Fibroblast of skin of left quadriceps (primary cell): ENCODE results near the gene PIEZO2.
A peak's percentile ranks its signal among the peaks of the same experiment; 100 is the strongest.

Source experiments
- DNase-seq, 2 experiments: peaks; one replicate each; pipeline ENCODE4 v3.0.0-alpha.2; 2013; ENCODE audit warnings: low read depth in 2 of 2

The PIEZO2 gene

DNA sequence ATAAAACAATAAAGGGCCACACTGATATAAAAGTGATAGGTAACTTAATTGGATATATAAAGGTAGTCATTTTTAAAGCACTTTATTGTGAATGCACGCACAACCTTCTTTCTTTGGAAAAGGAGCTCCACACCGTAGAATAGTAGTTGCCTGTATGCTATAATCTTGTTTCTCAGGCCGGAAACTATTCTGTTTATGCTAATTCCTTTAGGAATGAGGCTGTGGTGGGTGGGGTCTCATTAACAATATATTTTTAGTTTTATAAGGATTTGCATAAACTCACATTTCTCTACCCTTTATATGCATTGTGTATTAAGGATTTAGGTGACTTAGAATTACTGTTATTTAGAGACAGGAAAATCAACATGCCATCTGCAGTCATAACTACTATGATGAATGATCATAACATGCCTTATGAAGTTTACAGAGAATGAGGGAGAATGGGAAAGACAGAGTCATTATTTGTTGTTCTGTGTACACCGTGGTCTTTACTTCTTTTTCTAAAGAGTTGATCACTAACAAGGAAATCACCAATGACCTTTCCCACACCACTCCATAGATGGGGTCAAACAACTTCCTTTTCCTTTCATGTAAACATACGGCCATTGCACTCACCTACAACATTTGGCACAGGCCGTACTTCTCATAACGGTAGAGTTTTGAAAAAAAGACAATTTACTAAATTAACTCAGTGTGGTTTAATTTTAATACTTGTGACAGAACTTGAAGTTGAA is 84.5 kb downstream of the PIEZO2 start:
- no peak for DNase-seq

GRCh38 chr18:11064106-11064505 is 85.3 kb downstream of the PIEZO2 start:
- DNase-seq: no peak

DNA sequence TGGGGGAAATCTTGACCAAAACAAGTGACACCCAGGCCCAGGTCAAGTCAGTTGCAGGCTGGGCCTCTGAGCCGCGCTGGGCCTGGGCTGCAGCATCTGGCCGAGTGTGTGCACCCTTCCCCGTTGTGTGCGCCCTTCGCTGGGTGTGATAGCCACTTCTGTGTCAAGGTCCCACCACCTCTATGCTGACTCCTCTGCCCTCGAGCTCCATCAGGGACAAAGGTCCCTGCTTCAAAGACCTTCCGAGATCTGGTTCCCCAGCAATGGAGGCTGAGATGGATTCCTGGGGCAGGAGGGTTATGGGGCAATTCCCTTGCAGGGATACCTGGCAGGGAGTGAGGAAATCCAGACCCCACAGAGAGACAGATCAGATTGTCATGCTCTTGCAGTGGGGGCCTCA is 93.6 kb downstream of the PIEZO2 start:
- DNase-seq: no peak

- no peak for DNase-seq
Observed at GRCh38 chr18:11054497-11054896, 94.9 kb downstream of the PIEZO2 start.

- no peak for DNase-seq
Observed at GRCh38 chr18:11053293-11053692, 96.1 kb downstream of the PIEZO2 start.

DNA sequence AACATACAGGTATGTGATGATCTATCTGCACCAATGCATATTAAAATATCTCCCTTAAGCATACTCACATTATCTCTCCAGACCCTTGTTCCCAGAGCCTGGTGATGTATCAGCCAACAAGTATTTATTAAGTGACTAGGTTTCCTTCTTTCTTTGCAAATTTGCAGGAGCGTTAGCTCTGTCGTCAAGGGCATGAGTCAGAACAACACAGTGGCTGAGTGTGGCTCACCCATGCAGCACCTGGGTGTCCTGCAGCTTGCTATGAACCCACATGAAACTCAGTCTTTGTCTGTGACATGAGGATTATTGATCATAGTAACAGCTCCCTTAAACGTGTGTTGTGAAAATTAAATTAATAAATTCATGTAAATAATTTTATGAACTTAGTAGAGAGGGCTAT is 96.6 kb downstream of the PIEZO2 start:
- no peak for DNase-seq

DNA sequence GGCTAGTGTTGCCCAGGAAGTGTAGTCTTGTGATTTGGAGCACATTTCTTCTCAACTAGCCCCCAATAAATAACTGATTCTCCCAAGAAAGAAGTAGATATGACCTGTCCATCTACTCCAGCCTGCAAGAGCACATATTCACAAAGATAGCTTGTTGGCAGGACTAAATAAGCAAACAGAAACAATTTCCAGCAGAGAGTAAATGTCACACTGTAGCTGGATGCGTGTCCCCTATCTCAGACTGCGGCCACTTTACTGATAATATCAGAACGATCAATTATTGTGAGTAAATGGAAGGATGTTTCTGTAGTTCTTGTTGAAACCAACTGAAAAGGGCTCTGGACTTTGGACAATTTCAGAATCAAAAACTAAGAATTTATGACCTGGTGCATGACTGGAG is 97.9 kb downstream of the PIEZO2 start:
- no peak for DNase-seq

- DNase-seq: no peak
Observed at GRCh38 chr18:11050966-11051365, 98.4 kb downstream of the PIEZO2 start.

GRCh38 chr18:11047817-11048216 is 101.6 kb downstream of the PIEZO2 start:
- no peak for DNase-seq

DNA sequence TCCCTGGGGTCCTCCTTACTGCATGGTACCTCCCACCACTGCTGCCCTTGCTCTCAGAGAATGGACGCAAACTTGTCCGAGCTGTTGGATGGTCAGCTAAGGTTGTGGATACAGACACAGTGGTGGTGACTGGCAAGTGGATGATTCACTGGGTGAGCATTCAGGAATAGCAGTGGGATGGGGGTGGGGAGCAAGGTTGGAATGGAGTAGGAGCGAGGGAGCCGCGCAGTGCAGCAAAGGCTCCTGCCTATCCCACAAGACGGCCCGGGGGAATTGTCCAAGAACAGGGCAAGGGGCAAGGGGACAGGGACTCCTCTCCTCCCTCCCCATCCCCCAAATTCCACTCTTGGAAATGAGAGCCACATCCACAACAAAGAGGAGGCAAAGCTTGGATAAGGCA is 102.2 kb downstream of the PIEZO2 start:
- DNase-seq: no peak

DNA sequence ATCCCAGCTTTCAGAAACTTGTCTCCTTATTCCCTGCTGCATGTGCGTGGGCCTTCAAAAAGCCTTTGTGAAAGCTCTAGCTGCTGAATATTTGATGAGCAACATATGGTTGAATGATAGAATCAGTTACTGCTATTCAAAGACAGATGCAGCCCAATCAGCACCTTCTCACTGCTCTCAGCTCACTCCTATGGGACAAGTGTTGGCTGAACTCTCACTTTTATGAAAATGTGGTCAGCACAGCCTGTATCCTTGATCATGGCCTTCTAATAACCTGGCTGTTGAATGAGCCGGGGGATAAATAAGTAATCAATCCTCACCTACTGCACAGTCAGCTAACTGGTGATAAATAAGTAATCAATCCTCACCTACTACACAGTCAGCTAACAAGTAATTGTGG is 103.2 kb downstream of the PIEZO2 start:
- no peak for DNase-seq

DNA sequence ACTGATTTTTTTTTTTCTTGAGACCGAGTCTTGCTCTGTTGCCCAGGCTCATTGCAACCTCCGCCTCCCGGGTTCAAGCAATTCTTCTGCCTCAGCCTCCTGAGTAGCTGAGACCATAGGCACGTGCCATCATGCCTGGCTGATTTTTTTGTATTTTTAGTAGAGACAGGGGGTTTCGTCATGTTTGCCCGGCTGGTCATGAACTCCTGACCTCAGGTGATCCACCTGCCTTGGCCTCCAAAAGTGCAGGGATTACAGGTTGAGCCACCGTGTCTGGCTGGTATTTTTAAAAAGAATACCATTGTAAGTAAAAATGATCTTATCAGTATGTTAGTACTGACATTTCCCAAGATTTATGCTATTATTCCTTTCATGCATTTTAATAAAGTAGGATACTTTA is 105.7 kb downstream of the PIEZO2 start:
- DNase-seq: no peak

DNA sequence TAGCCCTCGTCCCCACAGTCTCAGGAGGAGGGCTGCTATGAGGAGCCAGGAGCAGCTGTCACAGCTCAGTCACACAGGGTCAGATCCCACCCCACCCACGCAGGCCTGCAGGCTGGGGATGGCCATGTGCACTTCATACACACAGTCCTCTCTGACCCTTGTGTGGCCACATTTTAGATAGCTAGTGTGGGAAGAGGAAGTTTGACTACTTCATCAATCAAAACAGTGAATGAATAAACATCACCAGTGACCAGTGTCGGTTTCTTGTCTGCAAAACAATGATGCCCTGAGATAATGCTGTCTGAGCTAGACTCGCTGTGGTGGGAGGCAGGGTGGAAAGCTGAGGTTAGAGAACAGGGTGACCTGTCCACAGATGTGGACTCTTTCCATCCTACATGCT is 107.1 kb downstream of the PIEZO2 start:
- no peak for DNase-seq

GRCh38 chr18:11040823-11041656 is 108.3 kb downstream of the PIEZO2 start:
- peak; percentile 23 to 25 for DNase-seq

DNA sequence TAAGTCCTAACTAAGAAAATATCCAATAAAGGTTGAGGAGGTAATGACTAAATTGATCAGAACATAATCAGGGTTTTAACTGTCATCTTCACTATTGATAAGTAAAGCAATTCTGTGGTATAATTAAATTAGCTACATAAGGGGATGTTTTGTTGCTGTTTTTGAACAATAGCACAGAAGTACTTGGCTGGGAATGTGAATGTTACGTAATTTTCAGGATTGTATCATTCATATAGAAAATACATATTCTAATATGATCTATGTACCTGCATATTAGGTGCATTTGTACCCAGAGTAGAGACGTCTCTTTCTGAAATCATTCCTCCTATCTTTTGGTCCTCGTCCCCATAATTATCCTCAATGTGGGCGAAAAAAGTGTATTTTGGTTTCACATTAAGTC is 109.0 kb downstream of the PIEZO2 start:
- no peak for DNase-seq

DNA sequence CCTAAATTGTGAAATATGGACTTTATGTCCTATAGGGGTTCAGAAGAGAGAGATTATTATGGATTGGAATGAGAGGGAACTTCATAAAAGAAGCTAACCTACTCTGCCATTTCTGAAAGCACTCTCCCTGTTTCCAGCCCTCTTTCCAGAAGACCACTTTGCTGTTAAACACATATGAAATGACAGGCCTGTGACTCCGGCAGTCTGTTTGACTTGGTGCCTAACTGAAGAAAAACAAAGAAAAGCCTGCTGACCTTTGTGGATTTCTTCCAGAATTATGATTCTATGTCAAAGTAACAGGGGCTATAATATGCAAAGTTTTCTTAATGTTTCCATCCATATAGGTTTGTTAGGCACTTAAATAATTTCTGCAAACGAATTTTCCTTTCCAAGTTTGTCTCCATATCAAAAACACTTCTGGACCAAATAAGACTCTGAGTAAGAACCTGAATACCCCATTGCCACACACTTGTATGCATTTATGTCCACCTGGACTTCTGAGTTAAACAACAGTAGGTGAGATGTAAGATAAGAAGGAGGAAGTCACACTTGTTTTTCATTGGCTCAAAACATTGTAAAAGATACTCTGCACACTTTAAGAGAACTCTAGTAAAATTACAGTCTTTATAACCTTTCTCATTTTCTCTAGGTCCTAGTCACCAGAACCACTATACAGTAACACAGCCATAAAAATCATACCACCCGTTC is 111.7 kb downstream of the PIEZO2 start:
- no peak for DNase-seq

DNA sequence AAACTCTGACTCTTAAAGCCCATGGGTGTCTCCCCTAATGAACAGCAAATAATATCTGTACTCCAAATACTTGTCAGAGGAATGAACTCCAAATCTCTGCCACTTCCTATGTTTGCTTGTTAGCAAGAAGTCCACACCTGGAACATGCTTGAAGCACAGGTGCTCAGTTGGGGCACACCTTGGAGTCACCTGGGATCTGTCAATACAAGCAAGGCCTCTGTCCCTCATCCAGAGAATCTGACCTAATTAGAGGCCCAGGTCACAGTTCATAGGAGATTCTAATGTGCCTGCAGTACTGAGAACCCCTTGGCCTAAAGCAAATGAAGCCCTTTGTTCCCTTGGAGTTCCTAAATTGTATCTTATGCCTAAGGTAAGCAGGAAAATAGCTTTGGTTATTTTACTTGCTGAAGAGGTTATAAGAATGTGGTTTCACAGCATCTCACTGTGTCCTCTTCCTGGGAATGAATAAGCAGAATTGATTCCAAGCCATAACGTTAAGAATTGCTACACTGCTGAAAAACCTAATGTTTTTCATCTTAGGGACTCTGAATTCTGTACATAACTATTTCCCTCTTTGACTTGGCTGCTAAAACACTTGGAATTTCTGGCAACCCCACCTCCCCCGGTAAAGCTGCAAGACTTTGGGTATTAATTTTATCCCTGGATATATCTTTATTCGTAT is 113.4 kb downstream of the PIEZO2 start:
- DNase-seq: peak in 1 of 2 experiments; percentile 8

GRCh38 chr18:11035376-11035775 is 114.0 kb downstream of the PIEZO2 start:
- no peak for DNase-seq

- peak in 1 of 2 experiments; percentile 3 for DNase-seq
Observed at GRCh38 chr18:11034884-11035283, 114.5 kb downstream of the PIEZO2 start.

GRCh38 chr18:11033503-11033902 is 115.9 kb downstream of the PIEZO2 start:
- no peak for DNase-seq

- no peak for DNase-seq
Observed at GRCh38 chr18:11031966-11032365, 117.4 kb downstream of the PIEZO2 start.

DNA sequence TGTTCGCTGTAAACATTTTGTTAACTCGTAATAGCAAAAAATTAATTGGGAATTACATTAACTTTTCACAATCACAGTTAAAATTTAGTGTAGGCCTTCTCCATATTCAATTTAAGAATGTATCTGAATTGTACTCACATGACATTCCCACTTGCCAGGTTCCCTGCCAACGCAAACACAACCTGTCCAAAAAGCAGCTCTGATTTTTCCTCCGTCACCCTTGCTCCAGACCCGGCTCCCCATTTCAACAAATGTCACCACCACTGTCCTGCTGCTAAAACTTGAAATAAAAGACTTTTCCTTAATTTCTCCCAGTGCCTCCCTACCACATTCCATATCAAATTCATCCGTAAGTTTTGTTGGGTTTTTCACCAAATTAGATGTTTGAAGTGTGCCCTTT is 120.3 kb downstream of the PIEZO2 start:
- DNase-seq: no peak
